GM21619 (cell line): ENCODE data around the gene RPUSD2.

ENCODE experiments used
- ATAC-seq: cut with Tn5 transposase; IDR thresholded peaks from one replicate; pipeline ENCODE4 v1.9.1; 2021; ENCODE audit not compliant: unreplicated experiment

RPUSD2 gene

GRCh38 chr15:40613080-40613479 is 44.0 kb downstream of the RPUSD2 start:
- ATAC-seq = no peak

GRCh38 chr15:40618023-40618422 is 48.9 kb downstream of the RPUSD2 start:
- ATAC-seq = no peak

GRCh38 chr15:40618906-40619305 is 49.8 kb downstream of the RPUSD2 start:
- ATAC-seq = no peak

GRCh38 chr15:40623361-40623760 is 54.3 kb downstream of the RPUSD2 start:
- no peak for ATAC-seq
